Measurements from ENCODE around the gene NTN1. TPM values are rescaled to one million over a fixed set of nuclear protein-coding genes. Genes with fewer than 3 reads are reported as not detected.
A peak's percentile ranks its signal among the peaks of the same experiment; 100 is the strongest.
"Not testable (repeated sequence)": the region's sequence is repeated elsewhere in the genome, so short reads cannot be mapped to it uniquely, and the experiment has no call there.

Gene NTN1
- polyA plus RNA-seq (ENCODE audit: insufficient read length): 3.3 TPM
- long read RNA-seq, donor 1: 0 reads
- long read RNA-seq, donor 2: 0 reads
- long read RNA-seq, donor 3: 0 reads
- long read RNA-seq, donor 4: 0 reads
- long read RNA-seq, donor 5: 0 reads
- long read RNA-seq, donor 6, full-length matches to known transcripts: 1 of 1 reads
- long read RNA-seq, donor 6, partial matches to known transcripts: 0 of 1 reads
- long read RNA-seq, donor 6, other reads (novel, unspliced or antisense): 0 of 1 reads
- long read RNA-seq, donor 7, full-length matches to known transcripts: 1 of 1 reads
- long read RNA-seq, donor 7, partial matches to known transcripts: 0 of 1 reads
- long read RNA-seq, donor 7, other reads (novel, unspliced or antisense): 0 of 1 reads
- long read RNA-seq, donor 8: 0 reads

GRCh38 chr17:9021158-9021991 lies at the start of gene NTN1:
Gene NTN1, plus strand, starts transcription at chr17:9021510. Its CDS starts 864 bp downstream, at chr17:9022374.
- DNase-seq: no peak

- DNase-seq: no peak
These were observed 46.1 kb upstream of the NTN1 start for GRCh38 chr17:8975091-8975725.

GRCh38 chr17:8976638-8977037 lies 44.7 kb upstream of the NTN1 start:
- no peak for DNase-seq

GRCh38 chr17:8979715-8980114 lies 41.6 kb upstream of the NTN1 start:
- DNase-seq: no peak

- no peak for DNase-seq
These were observed 39.9 kb upstream of the NTN1 start for GRCh38 chr17:8981443-8981842.

- not testable (repeated sequence) for DNase-seq
These were observed 37.1 kb upstream of the NTN1 start for GRCh38 chr17:8984225-8984624.

- DNase-seq: no peak
These were observed 36.1 kb upstream of the NTN1 start for GRCh38 chr17:8985054-8985701.

GRCh38 chr17:8986295-8986694 lies 35.0 kb upstream of the NTN1 start:
- DNase-seq: no peak

- not testable (repeated sequence) for DNase-seq
These were observed 32.9 kb upstream of the NTN1 start for GRCh38 chr17:8988263-8988935.

GRCh38 chr17:8991514-8992285 lies 29.6 kb upstream of the NTN1 start:
- DNase-seq: peak; percentile 53

- DNase-seq: peak; percentile 58
These were observed 27.0 kb upstream of the NTN1 start for GRCh38 chr17:8994319-8994718.

- no peak for DNase-seq
These were observed 25.6 kb upstream of the NTN1 start for GRCh38 chr17:8995711-8996110.

GRCh38 chr17:8997994-8998628 lies 23.2 kb upstream of the NTN1 start:
- peak; percentile 36 for DNase-seq

- no peak for DNase-seq
These were observed 19.8 kb upstream of the NTN1 start for GRCh38 chr17:9001559-9001958.

- no peak for DNase-seq
These were observed 19.1 kb upstream of the NTN1 start for GRCh38 chr17:9002227-9002605.

- DNase-seq: no peak
These were observed 18.5 kb upstream of the NTN1 start for GRCh38 chr17:9002606-9003354.

- DNase-seq: no peak
These were observed 17.8 kb upstream of the NTN1 start for GRCh38 chr17:9003355-9004131.

GRCh38 chr17:9004132-9004960 lies 17.0 kb upstream of the NTN1 start:
- no peak for DNase-seq
